CD14-positive monocyte (primary cell): ENCODE results near the gene MEPCE. TPM values are rescaled to one million over a fixed set of nuclear protein-coding genes. Genes with fewer than 3 reads are reported as not detected.

Source experiments
- DNase-seq, 3 donors: peaks; one replicate each; pipeline ENCODE4 v3.0.0-alpha.2; 2011 to 2022
- H2AFZ ChIP-seq: 2 replicates; pipeline ENCODE4 v1.6.0; 2012; ENCODE audit warnings: mild to moderate bottlenecking, low read depth, low read length, inconsistent platforms; ENCODE audit not compliant: insufficient read depth, poor library complexity, severe bottlenecking
- H3K27ac ChIP-seq, 2 donors: 1 replicate in 1 of 2; 2 replicates in 1 of 2; pipeline ENCODE4 v1.5.1; 2012 to 2013; ENCODE audit warnings: low read length in 2 of 2, control low read depth in 1 of 2, inconsistent platforms in 1 of 2, low read depth in 1 of 2, mild to moderate bottlenecking in 1 of 2
- H3K27me3 ChIP-seq, 2 donors: one replicate each; pipeline versions ENCODE4 v1.6.0 to v1.6.1; 2011 to 2013; ENCODE audit warnings: low read length in 2 of 2; ENCODE audit not compliant: control insufficient read depth in 2 of 2, insufficient read depth in 2 of 2
- H3K36me3 ChIP-seq, 2 donors: replicated peaks in 1 of 2; 1 replicate in 1 of 2; 2 replicates in 1 of 2; pipeline versions ENCODE4 v1.5.1 to v1.6.1; 2012 to 2013; ENCODE audit warnings: low read length in 2 of 2, control low read depth in 1 of 2, inconsistent platforms in 1 of 2, mild to moderate bottlenecking in 1 of 2; ENCODE audit not compliant: insufficient read depth in 2 of 2, control insufficient read depth in 1 of 2
- H3K4me1 ChIP-seq, 2 donors: 1 replicate in 1 of 2; 2 replicates in 1 of 2; pipeline versions ENCODE4 v1.5.1 to v1.6.1; 2012 to 2013; ENCODE audit warnings: low read length in 2 of 2, control low read depth in 1 of 2, inconsistent platforms in 1 of 2, mild to moderate bottlenecking in 1 of 2, moderate library complexity in 1 of 2; ENCODE audit not compliant: insufficient read depth in 2 of 2, control insufficient read depth in 1 of 2
- H3K4me2 ChIP-seq: replicated peaks from 2 replicates; pipeline ENCODE3; 2012; ENCODE audit warnings: low read length, moderate library complexity, mild to moderate bottlenecking; ENCODE audit not compliant: poor library complexity, severe bottlenecking; ENCODE audit errors: extremely low read depth
- H3K4me3 ChIP-seq, 3 experiments: fragments of 200-600 bp in 1 of 3; sonication (generic) in 1 of 3; replicated peaks in 1 of 3; 1 replicate in 2 of 3; 2 replicates in 1 of 3; pipeline ENCODE4 v1.5.1; 2011 to 2013; ENCODE audit warnings: low read length in 3 of 3, mild to moderate bottlenecking in 3 of 3, control low read depth in 2 of 3, low read depth in 2 of 3, inconsistent platforms in 1 of 3, moderate library complexity in 1 of 3
- H3K79me2 ChIP-seq: 2 replicates; pipeline ENCODE4 v1.6.0; 2012; ENCODE audit warnings: mild to moderate bottlenecking, control low read depth, inconsistent platforms, low read length, moderate library complexity; ENCODE audit not compliant: insufficient read depth
- H3K9ac ChIP-seq: 2 replicates; pipeline ENCODE4 v1.6.0; 2017; ENCODE audit warnings: low read length, mild to moderate bottlenecking; ENCODE audit not compliant: insufficient read depth, poor library complexity, severe bottlenecking
- H3K9me3 ChIP-seq, 2 donors: replicated peaks in 1 of 2; 1 replicate in 1 of 2; 2 replicates in 1 of 2; pipeline versions ENCODE4 v1.5.1 to v1.6.1; 2012 to 2013; ENCODE audit warnings: low read length in 2 of 2, control low read depth in 1 of 2; ENCODE audit not compliant: control insufficient read depth in 1 of 2, insufficient read depth in 1 of 2
- H4K20me1 ChIP-seq: 2 replicates; pipeline ENCODE4 v1.6.0; 2012; ENCODE audit warnings: mild to moderate bottlenecking, low read length, control low read depth, moderate library complexity; ENCODE audit not compliant: insufficient read depth
- H3K27ac Mint-ChIP-seq, 7 donors: one replicate each; pipeline ENCODE4 v1.8.0; 2020; ENCODE audit warnings: mild to moderate bottlenecking in 7 of 7, mixed read lengths in 7 of 7, moderate library complexity in 6 of 7, inconsistent platforms in 2 of 7
- H3K27me3 Mint-ChIP-seq, 3 donors: one replicate each; pipeline ENCODE4 v1.8.0; 2021 to 2022; ENCODE audit warnings: low read depth in 3 of 3, mild to moderate bottlenecking in 3 of 3, mixed read lengths in 3 of 3, moderate library complexity in 3 of 3, inconsistent platforms in 1 of 3
- H3K36me3 Mint-ChIP-seq, 2 donors: one replicate each; pipeline ENCODE4 v1.8.0; 2020; ENCODE audit warnings: mixed read lengths in 2 of 2, inconsistent platforms in 1 of 2, mild to moderate bottlenecking in 1 of 2
- H3K4me1 Mint-ChIP-seq: one replicate; pipeline ENCODE4 v1.8.0; 2020; ENCODE audit warnings: mild to moderate bottlenecking, mixed read lengths
- H3K4me3 Mint-ChIP-seq, 2 donors: one replicate each; pipeline ENCODE4 v1.8.0; 2020; ENCODE audit warnings: mild to moderate bottlenecking in 2 of 2, mixed read lengths in 2 of 2, moderate library complexity in 1 of 2
- H3K9me3 Mint-ChIP-seq, 7 donors: one replicate each; pipeline ENCODE4 v1.8.0; 2020 to 2022; ENCODE audit warnings: mixed read lengths in 7 of 7, mild to moderate bottlenecking in 6 of 7, moderate library complexity in 6 of 7, inconsistent platforms in 2 of 7
- CTCF ChIP-seq: fragments of 200-600 bp; IDR thresholded peaks from one replicate; pipeline ENCODE4 v1.8.0; 2022; ENCODE audit warnings: antibody characterized with exemption, mild to moderate bottlenecking
- WGBS: methylation state at CpG from one replicate; pipeline ENCODE4 v1.1.5; 2013; ENCODE audit warnings: missing lambda C conversion rate; ENCODE audit not compliant: insufficient coverage; 5-methylcytosine and 5-hydroxymethylcytosine counted together
- intact Hi-C, 2 donors: fragments of 100-400 bp; cut with micrococcal nuclease; formaldehyde crosslinking; loops; one replicate each; pipeline versions ENCODE4 v1.15.0 to v1.15.1; 2023
- polyA plus RNA-seq, 3 donors: library from polyadenylated mRNA; depleted of rRNA in 1 of 3; unstranded in 2 of 3; stranded (reverse) in 1 of 3; fragments of 300-500 nt in 2 of 3; fragments of >200 nt in 1 of 3; fragmentation: Illumina TruSeq in 2 of 3; gene quantifications; 1 replicate in 2 of 3; 2 replicates in 1 of 3; pipeline ENCODE4 v1.2.3, GENCODE V29; 2012 to 2021

MEPCE gene
- polyA plus RNA-seq, 3 donors, result 2.9 to 43.2 (median 3.3) TPM

GRCh38 chr7:100472854-100473499 lies 43.3 kb downstream of the MEPCE start:
- H3K4me3 Mint-ChIP-seq, result no peak overlapping the region

GRCh38 chr7:100475549-100475948 lies 45.9 kb downstream of the MEPCE start:
- no peaks in the 10 kb centered on the region for H3K9me3 ChIP-seq
- no peaks in the 10 kb centered on the region for H3K27me3 ChIP-seq
- H3K27ac ChIP-seq, result peak overlapping the region in 1 of 2 donors; percentile 84
- peaks cover 50% of the 10 kb centered on the region for H3K4me1 Mint-ChIP-seq
- no peak for TF ChIP-seq CTCF
- no peak overlapping the region for H2AFZ ChIP-seq
- peaks cover 0 to 5% (median 2%) of the 10 kb centered on the region in 3 donors for H3K27me3 Mint-ChIP-seq
- whole genome bisulfite sequencing, result no CpG with 5 or more reads among the region's 9 CpGs
- intact Hi-C loops, result loop anchor here (5.0 kb wide), 1 partner anchor 82 kb away; no protein-coding TSS in a partner anchor
- peaks cover 53 to 61% of the 10 kb centered on the region in 2 donors for H3K4me1 ChIP-seq
- peak overlapping the region; percentile 89 for H3K9ac ChIP-seq
- no peak for DNase-seq
- H3K9me3 Mint-ChIP-seq, result peaks cover 0 to 2% (median 0%) of the 10 kb centered on the region in 7 donors
- H3K4me3 ChIP-seq, result peak overlapping the region in 1 of 3 experiments; percentile 99
- peaks cover 25 to 56% of the 10 kb centered on the region in 2 donors for H3K36me3 Mint-ChIP-seq
- H3K4me2 ChIP-seq, result peak overlapping the region; percentile 97
- H3K36me3 ChIP-seq, result peaks cover 19 to 52% of the 10 kb centered on the region in 2 donors
- H3K4me3 Mint-ChIP-seq, result peak overlapping the region; percentile 95 to 96
- peak overlapping the region in 4 of 7 donors; percentile 14 to 85 (median 70) for H3K27ac Mint-ChIP-seq
- H4K20me1 ChIP-seq, result peaks cover 85% of the 10 kb centered on the region
- H3K79me2 ChIP-seq, result peaks cover 58% of the 10 kb centered on the region

More at GRCh38 chr7:100472854-100473499, 43.3 kb downstream of the MEPCE start:
- peaks cover 100% of the 10 kb centered on the region for H4K20me1 ChIP-seq
- peak in 2 of 3 donors; percentile 22 to 77 for DNase-seq
- H3K36me3 Mint-ChIP-seq, result peaks cover 33 to 78% of the 10 kb centered on the region in 2 donors
- H3K36me3 ChIP-seq, result peaks cover 28 to 73% of the 10 kb centered on the region in 2 donors
- H3K9me3 ChIP-seq, result no peaks in the 10 kb centered on the region
- no peak overlapping the region for H2AFZ ChIP-seq
- intact Hi-C loops, result loop anchor here in 1 of 2 donors (5.0 kb wide), 1 partner anchor 254 kb away; no protein-coding TSS in a partner anchor
- 49% methylated on average over 12 of the region's 14 CpGs for WGBS
- H3K27me3 Mint-ChIP-seq, result peaks cover 0 to 3% (median 2%) of the 10 kb centered on the region in 3 donors
- no peaks in the 10 kb centered on the region for H3K27me3 ChIP-seq
- peak overlapping the region; percentile 0 to 52 for H3K27ac ChIP-seq
- peaks cover 0 to under 1% (median 0%) of the 10 kb centered on the region in 7 donors for H3K9me3 Mint-ChIP-seq
- H3K4me1 Mint-ChIP-seq, result peaks cover 53% of the 10 kb centered on the region
- H3K4me2 ChIP-seq, result peak overlapping the region; percentile 14
- H3K79me2 ChIP-seq, result peaks cover 44% of the 10 kb centered on the region
- peaks cover 51 to 56% of the 10 kb centered on the region in 2 donors for H3K4me1 ChIP-seq
- no peak overlapping the region for H3K9ac ChIP-seq
- H3K27ac Mint-ChIP-seq, result peak overlapping the region in 6 of 7 donors; percentile 25 to 86 (median 63)
- no peak for TF ChIP-seq CTCF
- peak overlapping the region in 1 of 3 experiments; percentile 15 for H3K4me3 ChIP-seq
